A673 (cell line): ENCODE results near the gene AEBP2. TPM values are rescaled to one million over a fixed set of nuclear protein-coding genes. Genes with fewer than 3 reads are reported as not detected.
A peak's percentile ranks its signal among the peaks of the same experiment; 100 is the strongest.

Experiments used
- BruUV-seq: library from RNA; stranded (reverse); fragments of 400-500 nt; replicated peaks from 2 replicates; lab custom pipeline; 2021; lab: Mats Ljungman, UMichigan
- CTCF ChIA-PET: fragments of 300-600 bp; sonication (Branson Sonifier 250); formaldehyde crosslinking; loops from one replicate; lab custom pipeline; 2022; ENCODE audit warnings: antibody characterized with exemption; lab: Charles Lee
- POLR2A ChIA-PET: fragments of 300-600 bp; sonication (Branson Sonifier 250); formaldehyde crosslinking; loops from one replicate; lab custom pipeline; 2022; ENCODE audit warnings: antibody characterized with exemption; ENCODE audit not compliant: low non-redundant PET; lab: Charles Lee
- DNase-seq: peaks from one replicate; pipeline ENCODE4 v3.0.0-alpha.2; 2015; ENCODE audit warnings: low spot score
- H3K27ac ChIP-seq: fragments of 200-600 bp; sonication (generic); 2 replicates; pipeline ENCODE4 v1.5.1; 2016; ENCODE audit warnings: mixed run types, low read depth, mild to moderate bottlenecking, mixed read lengths, antibody characterized with exemption, low read length; ENCODE audit not compliant: poor library complexity, severe bottlenecking
- H3K27me3 ChIP-seq: fragments of 200-600 bp; sonication (generic); replicated peaks from 2 replicates; pipeline ENCODE4 v1.6.1; 2017; ENCODE audit warnings: mixed run types, low read depth, mild to moderate bottlenecking, mixed read lengths, antibody characterized with exemption, low read length; ENCODE audit not compliant: insufficient read depth, poor library complexity
- H3K36me3 ChIP-seq: fragments of 200-600 bp; sonication (generic); 2 replicates; pipeline ENCODE4 v1.6.1; 2016; ENCODE audit warnings: mixed run types, mild to moderate bottlenecking, mixed read lengths, antibody characterized with exemption, low read length; ENCODE audit not compliant: insufficient read depth, poor library complexity, severe bottlenecking
- H3K4me1 ChIP-seq: fragments of 200-600 bp; sonication (generic); 2 replicates; pipeline ENCODE4 v1.6.1; 2017; ENCODE audit warnings: mixed run types, mild to moderate bottlenecking, mixed read lengths, antibody characterized with exemption, low read length; ENCODE audit not compliant: insufficient read depth, poor library complexity, severe bottlenecking
- H3K4me3 ChIP-seq: fragments of 200-600 bp; sonication (generic); 2 replicates; pipeline ENCODE4 v1.5.1; 2016; ENCODE audit warnings: low read depth, mixed run types, mild to moderate bottlenecking, mixed read lengths, low read length; ENCODE audit not compliant: poor library complexity, severe bottlenecking
- H3K9me3 ChIP-seq: fragments of 200-600 bp; sonication (generic); 2 replicates; pipeline ENCODE4 v1.6.1; 2016; ENCODE audit warnings: mixed run types, low read depth, mild to moderate bottlenecking, mixed read lengths, antibody characterized with exemption, low read length; ENCODE audit not compliant: poor library complexity, severe bottlenecking
- EZH2 ChIP-seq: fragments of 200-600 bp; sonication (generic); IDR thresholded peaks from 2 replicates; pipeline ENCODE4 v1.6.1; 2017; ENCODE audit warnings: borderline replicate concordance, low read depth, mild to moderate bottlenecking, mixed read lengths, antibody characterized with exemption, low read length; ENCODE audit not compliant: poor library complexity, severe bottlenecking
- intact Hi-C: fragments of 100-400 bp; cut with micrococcal nuclease; formaldehyde crosslinking; loops from one replicate; pipeline ENCODE4 v1.10.0; 2022; ENCODE audit not compliant: unreplicated experiment
- total RNA-seq: library from RNA; stranded (reverse); gene quantifications from 2 replicates; pipeline ENCODE4 v1.2.3, GENCODE V29; 2021
- TF ChIP-seq, protein P1 (sequence below): fragments of 300-800, 200-600 bp; sonication (generic); conservative IDR thresholded peaks from 2 replicates; pipeline ENCODE4 v1.5.1; 2017; ENCODE audit warnings: low read depth, mild to moderate bottlenecking, antibody characterized with exemption, low read length, moderate library complexity, mixed read lengths

The AEBP2 gene
- total RNA-seq, 1 experiment from 2014 or later: 47.6 TPM

- Histone ChIP-seq H3K4me3 (no peak overlapping the region), H3K4me1 (no peaks in the 10 kb centered on the region), H3K27me3 (no peaks in the 10 kb centered on the region), H3K9me3 (no peaks in the 10 kb centered on the region), H3K36me3 (no peaks in the 10 kb centered on the region), H3K27ac (no peak overlapping the region)
- no peak for DNase-seq
- BruUV-seq: no TSS peak
- intact Hi-C loops: no loop called here
- CTCF ChIA-PET: no interaction called here
- POLR2A ChIA-PET: no interaction called here
- TF ChIP-seq, protein P1, sequence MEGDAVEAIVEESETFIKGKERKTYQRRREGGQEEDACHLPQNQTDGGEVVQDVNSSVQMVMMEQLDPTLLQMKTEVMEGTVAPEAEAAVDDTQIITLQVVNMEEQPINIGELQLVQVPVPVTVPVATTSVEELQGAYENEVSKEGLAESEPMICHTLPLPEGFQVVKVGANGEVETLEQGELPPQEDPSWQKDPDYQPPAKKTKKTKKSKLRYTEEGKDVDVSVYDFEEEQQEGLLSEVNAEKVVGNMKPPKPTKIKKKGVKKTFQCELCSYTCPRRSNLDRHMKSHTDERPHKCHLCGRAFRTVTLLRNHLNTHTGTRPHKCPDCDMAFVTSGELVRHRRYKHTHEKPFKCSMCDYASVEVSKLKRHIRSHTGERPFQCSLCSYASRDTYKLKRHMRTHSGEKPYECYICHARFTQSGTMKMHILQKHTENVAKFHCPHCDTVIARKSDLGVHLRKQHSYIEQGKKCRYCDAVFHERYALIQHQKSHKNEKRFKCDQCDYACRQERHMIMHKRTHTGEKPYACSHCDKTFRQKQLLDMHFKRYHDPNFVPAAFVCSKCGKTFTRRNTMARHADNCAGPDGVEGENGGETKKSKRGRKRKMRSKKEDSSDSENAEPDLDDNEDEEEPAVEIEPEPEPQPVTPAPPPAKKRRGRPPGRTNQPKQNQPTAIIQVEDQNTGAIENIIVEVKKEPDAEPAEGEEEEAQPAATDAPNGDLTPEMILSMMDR: no peak
- TF ChIP-seq EZH2: no peak
These were observed 37.1 kb upstream of the AEBP2 start for GRCh38 chr12:19402211-19402610.

DNA sequence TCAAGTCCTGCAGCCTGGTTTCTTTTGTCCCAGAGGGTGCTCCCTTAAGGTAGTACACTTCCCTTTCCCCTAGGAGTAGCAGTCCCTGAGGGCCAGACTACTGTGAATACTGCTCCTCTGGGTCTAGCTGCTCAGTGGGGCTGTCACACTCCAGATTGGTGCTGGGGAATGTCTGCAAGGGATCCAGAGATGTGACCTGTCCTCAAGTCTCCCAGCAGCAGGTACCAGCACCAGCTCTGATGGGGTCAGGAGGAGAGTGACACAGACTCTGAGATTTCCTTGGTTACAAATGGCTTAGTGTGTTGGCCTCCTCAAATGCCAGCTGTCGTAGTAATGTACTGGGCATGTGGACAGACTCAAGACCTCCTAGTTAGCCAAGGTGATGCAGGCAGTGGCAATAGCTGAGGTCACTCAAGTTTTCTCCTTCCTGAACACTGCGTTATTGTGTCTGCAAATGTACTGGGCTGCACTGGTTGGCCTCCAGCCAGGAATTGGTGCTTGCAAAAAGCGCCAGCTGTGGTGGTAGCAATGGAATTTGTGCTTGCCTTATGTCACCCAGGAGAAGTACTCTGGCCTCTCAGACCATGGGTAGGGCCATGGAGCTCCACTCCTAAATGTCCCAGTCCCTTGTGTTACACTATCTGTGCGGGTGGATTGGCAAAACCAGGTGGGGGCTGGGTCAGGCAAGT, 36.4 kb upstream of the AEBP2 start:
- Histone ChIP-seq H3K4me1 (no peaks in the 10 kb centered on the region), H3K4me3 (no peak overlapping the region), H3K36me3 (no peaks in the 10 kb centered on the region), H3K27me3 (no peaks in the 10 kb centered on the region), H3K27ac (no peak overlapping the region), H3K9me3 (no peaks in the 10 kb centered on the region)
- CTCF ChIA-PET: no interaction called here
- intact Hi-C loops: no loop called here
- BruUV-seq: no TSS peak
- POLR2A ChIA-PET: no interaction called here
- TF ChIP-seq, protein P1: no peak
- no peak for TF ChIP-seq EZH2
- peak; percentile 52 for DNase-seq

DNA sequence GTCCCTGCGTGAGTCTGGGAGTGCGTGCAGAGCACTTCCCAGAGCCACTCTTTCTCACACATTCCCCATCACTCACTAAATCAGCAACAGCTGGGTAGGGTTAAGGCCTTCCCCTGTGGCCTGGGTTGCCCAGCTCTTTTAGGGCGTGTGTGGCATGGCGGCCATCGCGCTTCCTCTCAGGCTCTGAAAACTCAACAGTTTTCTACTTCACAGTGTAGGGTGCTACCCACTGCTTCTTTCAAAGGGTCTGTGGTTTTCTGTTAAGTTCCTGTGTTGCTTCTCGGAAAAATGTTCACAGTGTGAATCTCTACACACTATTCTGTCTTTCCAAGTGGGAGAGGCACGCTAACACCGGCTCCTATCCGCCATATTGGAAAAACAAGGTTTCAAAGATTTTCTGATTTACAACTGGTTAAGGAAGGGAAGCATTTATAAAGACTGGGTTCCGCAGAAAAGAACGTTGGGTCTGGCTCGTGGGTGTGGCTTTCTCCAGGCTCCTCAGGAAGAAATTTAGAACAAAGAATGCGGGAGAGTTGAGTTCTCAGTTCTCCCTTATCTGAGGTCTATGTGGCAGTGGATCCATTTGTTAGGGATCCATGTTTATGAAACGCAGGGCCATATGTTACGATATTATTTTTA, 34.9 kb upstream of the AEBP2 start:
- ChIA-PET POLR2A (no interaction called here), CTCF (no interaction called here)
- Histone ChIP-seq H3K4me3 (no peak overlapping the region), H3K27me3 (no peaks in the 10 kb centered on the region), H3K4me1 (peaks cover 6% of the 10 kb centered on the region), H3K36me3 (no peaks in the 10 kb centered on the region), H3K27ac (no peak overlapping the region), H3K9me3 (no peaks in the 10 kb centered on the region)
- intact Hi-C loops: no loop called here
- DNase-seq: no peak
- no TSS peak for BruUV-seq
- TF ChIP-seq, protein P1: no peak
- no peak for TF ChIP-seq EZH2
